GM10248 (cell line): ENCODE results near the gene IL23R.

ENCODE experiments used
- CTCF ChIA-PET: fragments of 300-600 bp; sonication (Branson Sonifier 250); formaldehyde crosslinking; extraction: SDS; loops from one replicate; lab custom pipeline; 2021; ENCODE audit warnings: antibody characterized with exemption; lab: Yijun Ruan, JAX
- POLR2A ChIA-PET: fragments of 350-650 bp; sonication (Branson Sonifier 250); formaldehyde crosslinking; extraction: SDS; loops from one replicate; lab custom pipeline; 2020; ENCODE audit warnings: antibody characterized with exemption; lab: Yijun Ruan, JAX
- DNase-seq: peaks from one replicate; pipeline ENCODE4 v3.0.0; 2012; ENCODE audit errors: extremely low spot score
- TF ChIP-seq, protein P1 (sequence below): IDR thresholded peaks from 2 replicates; pipeline ENCODE4 v1.5.1; 2012; ENCODE audit warnings: mild to moderate bottlenecking, low read depth; ENCODE audit errors: extremely low read depth, missing control alignments, control extremely low read depth

The IL23R gene

DNA sequence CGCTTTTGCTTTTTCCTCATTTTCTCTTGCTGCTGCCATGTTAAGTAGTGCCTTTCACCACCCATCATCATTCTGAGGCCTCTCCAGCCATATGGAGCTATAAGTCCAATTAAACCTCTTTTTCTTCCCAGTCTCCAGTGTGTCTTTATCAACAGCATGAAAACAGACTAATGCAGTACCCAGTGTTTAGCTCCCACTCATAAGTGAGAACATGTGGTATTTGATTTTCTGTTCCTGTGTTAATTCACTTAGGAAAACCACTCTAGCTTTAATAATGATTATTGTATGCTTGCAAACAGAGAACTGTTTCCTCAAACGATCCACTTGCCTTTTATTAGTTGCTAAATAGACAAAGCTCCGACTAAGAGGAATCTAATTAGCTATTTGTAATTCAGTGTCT is 43.3 kb downstream of the IL23R start:
- DNase-seq: no peak
- TF ChIP-seq, protein P1, sequence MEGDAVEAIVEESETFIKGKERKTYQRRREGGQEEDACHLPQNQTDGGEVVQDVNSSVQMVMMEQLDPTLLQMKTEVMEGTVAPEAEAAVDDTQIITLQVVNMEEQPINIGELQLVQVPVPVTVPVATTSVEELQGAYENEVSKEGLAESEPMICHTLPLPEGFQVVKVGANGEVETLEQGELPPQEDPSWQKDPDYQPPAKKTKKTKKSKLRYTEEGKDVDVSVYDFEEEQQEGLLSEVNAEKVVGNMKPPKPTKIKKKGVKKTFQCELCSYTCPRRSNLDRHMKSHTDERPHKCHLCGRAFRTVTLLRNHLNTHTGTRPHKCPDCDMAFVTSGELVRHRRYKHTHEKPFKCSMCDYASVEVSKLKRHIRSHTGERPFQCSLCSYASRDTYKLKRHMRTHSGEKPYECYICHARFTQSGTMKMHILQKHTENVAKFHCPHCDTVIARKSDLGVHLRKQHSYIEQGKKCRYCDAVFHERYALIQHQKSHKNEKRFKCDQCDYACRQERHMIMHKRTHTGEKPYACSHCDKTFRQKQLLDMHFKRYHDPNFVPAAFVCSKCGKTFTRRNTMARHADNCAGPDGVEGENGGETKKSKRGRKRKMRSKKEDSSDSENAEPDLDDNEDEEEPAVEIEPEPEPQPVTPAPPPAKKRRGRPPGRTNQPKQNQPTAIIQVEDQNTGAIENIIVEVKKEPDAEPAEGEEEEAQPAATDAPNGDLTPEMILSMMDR: no peak
- CTCF ChIA-PET: interaction anchor here (1.0 to 9.6 kb wide), 8 partner anchors 8 to 292 kb away, joined by 3 to 142 read pairs (median 58); partner anchors contain the start of gene IL23R
- POLR2A ChIA-PET: interaction anchor here (0.6 to 1.3 kb wide), 2 partner anchors 13 to 246 kb away, joined by 4 read pairs; no protein-coding TSS in a partner anchor

DNA sequence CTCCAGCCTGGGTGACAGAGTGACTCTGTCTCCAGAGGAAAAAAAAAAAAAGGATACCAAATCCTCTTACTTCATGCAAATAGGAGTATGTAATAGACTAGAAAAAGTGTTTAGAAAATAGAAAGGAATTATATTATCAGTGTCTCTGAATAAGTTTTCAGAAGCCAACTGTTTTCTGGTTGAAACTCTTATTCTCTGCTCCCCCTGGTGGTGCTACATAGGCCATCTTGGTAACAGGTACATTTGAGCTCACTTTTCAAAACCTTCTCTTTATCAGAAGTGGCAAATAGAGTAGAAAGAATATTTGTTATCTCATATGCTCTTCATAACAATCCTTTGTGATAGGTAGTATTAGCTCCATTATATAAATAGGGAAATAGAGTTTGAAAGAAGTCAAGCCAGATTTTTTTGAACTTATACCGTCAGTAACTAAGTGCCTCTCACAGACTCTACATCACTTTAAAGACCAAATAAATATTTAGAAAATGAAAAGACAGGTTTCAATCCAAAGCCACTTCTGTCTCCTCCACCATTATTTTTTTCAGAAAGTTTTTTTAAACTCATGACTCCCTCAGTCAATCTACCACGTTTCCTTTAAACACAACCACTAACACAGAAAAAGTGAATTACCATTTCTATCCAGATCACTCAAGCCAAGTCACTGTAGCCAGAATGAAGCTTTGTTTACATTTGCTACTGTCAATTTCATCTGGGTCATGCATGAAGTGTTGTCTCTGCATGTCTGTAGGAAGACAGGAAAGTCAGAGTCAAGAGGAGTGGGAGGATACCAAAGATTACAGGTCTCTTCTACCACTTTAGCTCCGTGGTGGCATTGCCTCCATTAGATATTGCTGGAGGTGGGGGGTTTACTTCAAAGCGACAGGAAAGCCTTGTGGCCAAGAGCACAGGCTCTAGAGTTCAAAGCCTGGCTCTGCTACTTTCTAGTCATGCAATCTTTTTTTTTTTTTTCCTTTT is 45.6 kb downstream of the IL23R start:
- CTCF ChIA-PET: interaction anchor here (0.8 to 9.6 kb wide), 52 partner anchors 9 to 454 kb away, joined by 3 to 142 read pairs (median 5); partner anchors contain the start of genes IL23R and SLC35D1
- TF ChIP-seq, protein P1: peak; percentile 53
- POLR2A ChIA-PET: interaction anchor here (0.6 to 0.7 kb wide), 2 partner anchors 27 to 247 kb away, joined by 3 to 5 read pairs; no protein-coding TSS in a partner anchor
- DNase-seq: peak; percentile 18

DNA sequence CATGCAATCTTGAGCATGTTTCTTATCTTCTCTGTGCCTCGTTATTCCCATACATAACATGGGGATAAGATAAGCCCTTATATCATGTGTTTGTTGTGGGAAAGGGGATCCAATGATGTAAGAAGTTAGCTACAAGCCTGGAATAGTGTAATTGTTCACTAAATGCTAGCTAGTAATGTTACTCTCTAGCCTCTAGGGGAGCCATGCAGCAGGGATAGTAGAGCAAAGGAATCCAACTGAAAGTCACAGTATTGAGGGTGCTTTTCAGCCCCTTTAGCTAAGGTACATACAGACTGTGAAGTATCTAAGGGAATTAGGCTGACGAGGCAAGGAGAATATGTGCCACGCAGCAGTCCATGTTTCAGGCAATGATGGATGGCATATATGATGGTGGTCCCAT is 46.9 kb downstream of the IL23R start:
- no peak for DNase-seq
- ChIA-PET CTCF (interaction anchor here (0.6 to 9.6 kb wide), 67 partner anchors 8 to 455 kb away, joined by 3 to 142 read pairs (median 7); partner anchors contain the start of genes IL23R and SERBP1), POLR2A (interaction anchor here (1.1 kb wide), 1 partner anchor 135 kb away, joined by 4 read pairs; no protein-coding TSS in a partner anchor)
- TF ChIP-seq, protein P1: peak; percentile 35

DNA sequence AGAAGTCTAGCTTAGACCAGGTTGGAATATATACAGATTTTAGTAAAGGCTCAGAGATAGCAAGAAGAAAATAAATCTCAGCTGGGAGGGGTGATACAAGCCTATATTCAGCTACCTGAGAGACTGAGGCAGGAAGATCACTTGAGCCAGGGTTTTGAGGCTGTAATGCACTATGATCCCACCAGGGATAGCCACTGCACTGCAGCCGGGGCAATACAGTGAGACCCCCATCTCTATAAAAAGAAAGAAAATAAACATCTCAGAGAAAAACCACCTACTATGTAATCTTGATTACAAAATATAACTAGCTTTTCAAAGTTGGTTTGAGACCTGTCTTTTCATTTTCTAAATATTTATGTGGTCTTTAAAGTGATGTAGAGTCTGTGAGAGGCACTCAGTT is 47.7 kb downstream of the IL23R start:
- CTCF ChIA-PET: interaction anchor here (0.7 to 9.6 kb wide), 77 partner anchors 9 to 546 kb away, joined by 3 to 142 read pairs (median 5); partner anchors contain the start of genes GADD45A, IL23R and SERBP1
- POLR2A ChIA-PET: no interaction called here
- TF ChIP-seq, protein P1: no peak
- no peak for DNase-seq

DNA sequence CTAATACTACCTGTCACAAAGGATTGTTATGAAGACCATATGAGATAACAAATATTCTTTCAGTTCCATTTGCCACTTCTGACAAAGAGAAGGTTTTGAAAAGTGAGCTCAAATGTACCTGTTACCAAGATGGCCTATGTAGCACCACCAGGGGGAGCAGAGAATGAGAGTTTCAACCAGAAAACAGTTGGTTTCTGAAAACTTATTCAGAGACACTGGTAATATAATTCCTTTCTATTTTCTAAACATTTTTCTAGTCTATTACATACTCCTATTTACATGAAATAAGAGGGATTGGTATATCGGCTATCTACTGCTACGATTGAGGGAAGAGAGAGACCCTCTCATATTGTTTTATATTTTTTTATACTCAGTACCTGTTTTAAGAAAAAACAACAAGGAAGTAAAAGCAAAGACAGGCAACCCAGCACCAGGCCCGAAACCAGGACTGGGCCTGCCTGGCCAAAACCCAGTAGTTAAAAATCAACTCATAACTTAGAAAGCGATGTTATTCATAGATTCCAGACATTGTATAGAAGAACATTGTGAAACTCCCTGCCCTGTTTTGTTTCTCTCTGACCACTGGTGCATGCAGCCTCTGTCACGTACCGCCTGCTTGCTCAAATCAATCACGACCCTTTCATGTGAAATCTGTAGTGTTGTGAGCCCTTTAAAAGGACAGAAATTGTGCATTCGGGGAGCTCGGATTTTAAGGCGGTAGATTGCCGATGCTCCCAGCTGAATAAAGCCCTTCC is 48.3 kb downstream of the IL23R start:
- POLR2A ChIA-PET: interaction anchor here (0.7 kb wide), 1 partner anchor 118 kb away, joined by 3 read pairs; no protein-coding TSS in a partner anchor
- TF ChIP-seq, protein P1: peak; percentile 49
- DNase-seq: peak; percentile 22
- CTCF ChIA-PET: interaction anchor here (0.7 to 9.6 kb wide), 82 partner anchors 9 to 881 kb away, joined by 3 to 142 read pairs (median 4); partner anchors contain the start of genes GADD45A, IL23R and SERBP1
